ENCODE data around the gene PDXDC1. TPM values are rescaled to one million over a fixed set of nuclear protein-coding genes. Genes with fewer than 3 reads are reported as not detected.
A peak's percentile ranks its signal among the peaks of the same experiment; 100 is the strongest.
"Not testable (repeated sequence)": the region's sequence is repeated elsewhere in the genome, so short reads cannot be mapped to it uniquely, and the experiment has no call there.

Gene PDXDC1
- polyA plus RNA-seq, 2 of the 4 experiments (the other 2 are of a cell fraction), result 71.4 to 73.9 TPM

GRCh38 chr16:15093955-15094827 is 119.4 kb downstream of the PDXDC1 start, which contains the start of gene RRN3:
RRN3 (minus strand) TSS chr16:15094272; CDS start chr16:15094233, 39 bp downstream.
- DNase-seq (ENCODE audit: low read depth in 1 of 2, low spot score in 1 of 2) (peak; percentile 78 to 95), ATAC-seq (peak; percentile 99 to 100)
- FAIRE-seq, CTCF ChIA-PET, H3K9me3 ChIP-seq: not testable (repeated sequence)
- WGBS (ENCODE audit: missing lambda C conversion rate), result 3% methylated on average over 41 of the region's 56 CpGs
- Histone ChIP-seq H3K4me2 (peak within 1 kb of the TSS; percentile 96), H3K4me3 (peak within 1 kb of the TSS; percentile 71), H3K4me1 (peaks cover 20% of the 10 kb centered on the region), H3K27ac (peak within 1 kb of the TSS; percentile 91 to 95)
- TF ChIP-seq MAX (IDR thresholded peaks at IDR 0.05) (peak; percentile 92), PHF8 (IDR thresholded peaks at IDR 0.05; ENCODE audit: borderline replicate concordance, low read depth) (peak; percentile 97), JUN (IDR thresholded peaks at IDR 0.05) (peak in 1 of 2 experiments; percentile 91; a peak in 3 of 5 replicates), BCL3 (IDR thresholded peaks at IDR 0.05) (peak; percentile 88), E2F6 (IDR thresholded peaks at IDR 0.05; ENCODE audit: borderline replicate concordance, low read depth) (0 out of 2 replicates have a peak, but pooled peaks have one; percentile 46), POLR2A (IDR thresholded peaks at IDR 0.05; ENCODE audit: low read length) (peak; percentile 86)
- POLR2A ChIA-PET, result interaction anchor here (0.6 to 1.4 kb wide), 4 partner anchors 22 to 307 kb away, joined by 3 to 4 read pairs (median 3); partner anchors contain the start of gene NTAN1

GRCh38 chr16:15096583-15096972 is 121.8 kb downstream of the PDXDC1 start:
- DNase-seq (ENCODE audit: low read depth in 1 of 2, low spot score in 1 of 2); ATAC-seq; CTCF ChIA-PET; H3K9me3 ChIP-seq; POLR2A ChIA-PET; FAIRE-seq; H3K4me3 ChIP-seq: not testable (repeated sequence)
- Histone ChIP-seq H3K4me2 (0 out of 3 replicates have a peak overlapping the region, but pooled peaks have one; percentile 18), H3K27ac (peak overlapping the region in 1 of 2 experiments; percentile 54; a peak in 1 of 6 replicates), H3K4me1 (peaks cover 20% of the 10 kb centered on the region)
- WGBS (ENCODE audit: missing lambda C conversion rate), result 80% methylated on average over 9 of the region's 9 CpGs

- DNase-seq (ENCODE audit: low read depth in 1 of 2, low spot score in 1 of 2); FAIRE-seq; CTCF ChIA-PET; H3K27ac ChIP-seq; H3K4me3 ChIP-seq; H3K9me3 ChIP-seq; H3K4me2 ChIP-seq; ATAC-seq; POLR2A ChIA-PET: not testable (repeated sequence)
- 89% methylated on average over 2 of the region's 2 CpGs for WGBS (ENCODE audit: missing lambda C conversion rate)
- peaks cover 12% of the 10 kb centered on the region; the same call in 2 of the 3 replicates for H3K4me1 ChIP-seq
These were observed 124.6 kb downstream of the PDXDC1 start for GRCh38 chr16:15099366-15099909.

GRCh38 chr16:15100372-15100987 is 125.7 kb downstream of the PDXDC1 start:
- 54% methylated on average over 5 of the region's 5 CpGs for WGBS (ENCODE audit: missing lambda C conversion rate)
- POLR2A ChIA-PET, result not testable (repeated sequence)

GRCh38 chr16:15127641-15128425 is 153.0 kb downstream of the PDXDC1 start:
- POLR2A ChIA-PET; DNase-seq (ENCODE audit: low read depth in 1 of 2, low spot score in 1 of 2); H3K4me3 ChIP-seq; H3K27ac ChIP-seq; H3K9me3 ChIP-seq; FAIRE-seq; H3K4me2 ChIP-seq; CTCF ChIA-PET; ATAC-seq; H3K4me1 ChIP-seq: not testable (repeated sequence)
- WGBS (ENCODE audit: missing lambda C conversion rate), result 92% methylated on average over 14 of the region's 48 CpGs

More at GRCh38 chr16:15100372-15100987, 125.7 kb downstream of the PDXDC1 start:
- DNase-seq (ENCODE audit: low read depth in 1 of 2, low spot score in 1 of 2); CTCF ChIA-PET; H3K9me3 ChIP-seq; H3K4me2 ChIP-seq; H3K4me3 ChIP-seq; FAIRE-seq; H3K27ac ChIP-seq; H3K4me1 ChIP-seq: not testable (repeated sequence)
- peak; percentile 24 to 43; a peak in 3 of 6 replicates for ATAC-seq

GRCh38 chr16:15130256-15130932 is 155.6 kb downstream of the PDXDC1 start:
- ATAC-seq, result not testable (repeated sequence)

GRCh38 chr16:15130943-15131700 is 156.3 kb downstream of the PDXDC1 start:
- H3K4me3 ChIP-seq; H3K4me1 ChIP-seq; H3K9me3 ChIP-seq; CTCF ChIA-PET; H3K4me2 ChIP-seq; FAIRE-seq; H3K27ac ChIP-seq; ATAC-seq; POLR2A ChIA-PET; DNase-seq (ENCODE audit: low read depth in 1 of 2, low spot score in 1 of 2): not testable (repeated sequence)
- WGBS (ENCODE audit: missing lambda C conversion rate), result 96% methylated on average over 29 of the region's 51 CpGs

More at GRCh38 chr16:15130256-15130932, 155.6 kb downstream of the PDXDC1 start:
- H3K4me3 ChIP-seq; FAIRE-seq; H3K9me3 ChIP-seq; H3K4me1 ChIP-seq; H3K27ac ChIP-seq; H3K4me2 ChIP-seq; DNase-seq (ENCODE audit: low read depth in 1 of 2, low spot score in 1 of 2); POLR2A ChIA-PET; CTCF ChIA-PET: not testable (repeated sequence)
- 96% methylated on average over 13 of the region's 37 CpGs for WGBS (ENCODE audit: missing lambda C conversion rate)

Data from A549 (cell line).